K562 (cell line): ENCODE measurements around the gene PAQR6. TPM values are rescaled to one million over a fixed set of nuclear protein-coding genes. Genes with fewer than 3 reads are reported as not detected.

ENCODE experiments used
- CBX5 ChIP-seq: IDR thresholded peaks from 2 replicates; pipeline ENCODE4 v1.6.1; 2014; ENCODE audit warnings: low read depth, borderline replicate concordance
- CREM ChIP-seq: IDR thresholded peaks from 2 replicates; pipeline ENCODE4 v1.6.1; 2014; ENCODE audit warnings: antibody characterized with exemption, low read depth
- FOXA3 ChIP-seq, 2 experiments: fragments of 450-650 bp in 1 of 2; sonication (generic) in 1 of 2; formaldehyde crosslinking; IDR thresholded peaks in 1 of 2; conservative IDR thresholded peaks in 1 of 2; 2 replicates each; pipeline versions ENCODE4 v1.4.0 to v1.8.0; 2020 to 2022; ENCODE audit warnings: mild to moderate bottlenecking in 2 of 2, missing genetic modification reagents in 1 of 2
- HDAC6 ChIP-seq: IDR thresholded peaks from 2 replicates; pipeline ENCODE4 v1.6.1; 2012; ENCODE audit warnings: low read depth, mild to moderate bottlenecking, control low read depth, inconsistent platforms, low read length, moderate library complexity
- MTA3 ChIP-seq: fragments of 450-650 bp; formaldehyde crosslinking; IDR thresholded peaks from 2 replicates; pipeline ENCODE4 v1.6.1; 2017; ENCODE audit warnings: mild to moderate bottlenecking, borderline replicate concordance
- PPARD ChIP-seq: fragments of 250-450 bp; sonication (Bioruptor Pico); IDR thresholded peaks from 2 replicates; pipeline ENCODE4 v1.8.0; 2022; ENCODE audit warnings: inconsistent platforms, mild to moderate bottlenecking, moderate library complexity
- PTTG1 ChIP-seq: fragments of 450-650 bp; IDR thresholded peaks from 2 replicates; pipeline ENCODE4 v1.6.1; 2016; ENCODE audit warnings: low read depth, mild to moderate bottlenecking, missing genetic modification characterization, missing compliant biosample characterization
- SREBF2 ChIP-seq: sonication (generic); formaldehyde crosslinking; IDR thresholded peaks from 2 replicates; pipeline ENCODE4 v1.4.0; 2020; ENCODE audit warnings: mild to moderate bottlenecking, missing genetic modification reagents
- SRSF9 ChIP-seq: fragments of 200-400 bp; formaldehyde crosslinking; IDR thresholded peaks from 2 replicates; pipeline ENCODE4 v1.6.1; 2017; ENCODE audit warnings: low read depth, low read length, borderline replicate concordance
- ZC3H8 ChIP-seq: fragments of 450-650 bp; IDR thresholded peaks from 2 replicates; pipeline ENCODE4 v1.6.1; 2017
- polyA plus RNA-seq, 8 experiments: library from polyadenylated mRNA; depleted of rRNA in 4 of 8; stranded (reverse) in 5 of 8; unstranded in 3 of 8; fragments of >200 nt; fragmentation: Nextera tagmentation in 2 of 8; fragmentation: Illumina TruSeq in 1 of 8; extraction: Ambion mirVana in 2 of 8; extraction: Trizol in 1 of 8; gene quantifications; 2 replicates each; pipeline versions ENCODE4 v1.2.1 to v1.2.3, GENCODE V29; 2011 to 2014; ENCODE audit warnings: inconsistent platforms in 1 of 8, missing spikeins in 1 of 8
- total RNA-seq, 7 experiments: library from RNA; depleted of rRNA in 6 of 7; stranded (reverse); fragments of >200 nt in 6 of 7; fragmentation: Illumina TruSeq in 2 of 7; extraction: Trizol in 2 of 7; gene quantifications; 2 replicates each; pipeline versions ENCODE4 v1.2.1 to v1.2.3, GENCODE V29; 2011 to 2021; ENCODE audit warnings: low replicate concordance in 1 of 7
- TF ChIP-seq, protein P1 (sequence below), 2 experiments: fragments of 450-650 bp; IDR thresholded peaks; 2 replicates each; pipeline ENCODE4 v1.6.1; 2016; ENCODE audit warnings: mild to moderate bottlenecking in 2 of 2, borderline replicate concordance in 1 of 2, low read depth in 1 of 2, moderate library complexity in 1 of 2
- TF ChIP-seq, protein P2 (sequence below): fragments of 450-650 bp; IDR thresholded peaks from 2 replicates; pipeline ENCODE4 v1.6.1; 2017; ENCODE audit warnings: antibody characterized with exemption, mild to moderate bottlenecking
- TF ChIP-seq, protein P3 (sequence below): fragments of 450-650 bp; formaldehyde crosslinking; IDR thresholded peaks from 2 replicates; pipeline ENCODE4 v1.4.0; 2020; ENCODE audit warnings: mild to moderate bottlenecking, mixed read lengths

PAQR6 gene
- total and polyA plus RNA-seq, 9 of the 15 experiments (the other 6 are each of a cell fraction or from before 2014, with no cell fraction given) = 0.07 to 1.8 (median 0.62) TPM

DNA sequence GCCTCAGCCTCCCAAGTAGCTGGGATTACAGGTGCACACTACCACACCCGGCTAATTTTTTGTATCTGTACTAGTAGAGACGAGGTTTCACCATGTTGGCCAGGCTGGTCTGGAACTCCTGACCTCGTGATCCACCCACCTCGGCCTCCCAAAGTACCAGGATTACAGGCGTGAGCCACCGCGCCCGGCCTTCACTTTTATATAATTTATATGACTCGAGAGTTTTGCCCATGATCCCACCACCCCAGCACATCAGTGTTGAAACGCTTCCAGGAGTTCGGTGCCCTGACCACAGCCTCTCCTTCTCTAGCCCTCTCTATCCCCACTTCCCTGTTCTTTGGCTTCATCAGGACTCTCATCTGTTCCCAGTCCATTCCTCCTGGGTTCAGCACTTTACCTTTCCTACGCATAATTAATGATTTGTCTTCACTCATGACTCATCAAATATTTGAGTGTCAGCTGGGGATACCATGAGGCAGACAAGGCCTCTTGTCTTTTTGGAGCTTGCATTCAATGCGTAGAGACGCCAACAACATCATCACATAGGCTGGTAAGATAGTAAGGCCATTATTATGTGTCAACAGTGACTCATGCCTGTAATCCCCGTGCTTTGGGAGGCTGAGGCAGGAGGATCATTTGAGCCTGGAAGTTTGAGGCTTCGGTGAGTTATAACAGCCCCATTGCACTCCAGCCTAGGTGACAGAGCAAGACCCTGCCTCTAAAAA is 33.7 kb downstream of the PAQR6 start (continued):
- TF ChIP-seq MTA3 (peak; percentile 55; the same call in 1 of the 2 replicates), PTTG1 (tag) (no peak), SREBF2 (CRISPR knock-in tag) (no peak), PPARD (CRISPR knock-in tag) (no peak), CREM (peak; percentile 41; the same call in 1 of the 2 replicates), FOXA3 (CRISPR knock-in tag; conservative IDR thresholded peaks at IDR 0.05 in 1 of 2, IDR thresholded peaks at IDR 0.05 in 1 of 2) (peak in 1 of 2 experiments; percentile 83; a peak in 2 of 4 replicates), SRSF9 (no peak), CBX5 (no peak), ZC3H8 (no peak), HDAC6 (no peak)
- TF ChIP-seq, protein P1, sequence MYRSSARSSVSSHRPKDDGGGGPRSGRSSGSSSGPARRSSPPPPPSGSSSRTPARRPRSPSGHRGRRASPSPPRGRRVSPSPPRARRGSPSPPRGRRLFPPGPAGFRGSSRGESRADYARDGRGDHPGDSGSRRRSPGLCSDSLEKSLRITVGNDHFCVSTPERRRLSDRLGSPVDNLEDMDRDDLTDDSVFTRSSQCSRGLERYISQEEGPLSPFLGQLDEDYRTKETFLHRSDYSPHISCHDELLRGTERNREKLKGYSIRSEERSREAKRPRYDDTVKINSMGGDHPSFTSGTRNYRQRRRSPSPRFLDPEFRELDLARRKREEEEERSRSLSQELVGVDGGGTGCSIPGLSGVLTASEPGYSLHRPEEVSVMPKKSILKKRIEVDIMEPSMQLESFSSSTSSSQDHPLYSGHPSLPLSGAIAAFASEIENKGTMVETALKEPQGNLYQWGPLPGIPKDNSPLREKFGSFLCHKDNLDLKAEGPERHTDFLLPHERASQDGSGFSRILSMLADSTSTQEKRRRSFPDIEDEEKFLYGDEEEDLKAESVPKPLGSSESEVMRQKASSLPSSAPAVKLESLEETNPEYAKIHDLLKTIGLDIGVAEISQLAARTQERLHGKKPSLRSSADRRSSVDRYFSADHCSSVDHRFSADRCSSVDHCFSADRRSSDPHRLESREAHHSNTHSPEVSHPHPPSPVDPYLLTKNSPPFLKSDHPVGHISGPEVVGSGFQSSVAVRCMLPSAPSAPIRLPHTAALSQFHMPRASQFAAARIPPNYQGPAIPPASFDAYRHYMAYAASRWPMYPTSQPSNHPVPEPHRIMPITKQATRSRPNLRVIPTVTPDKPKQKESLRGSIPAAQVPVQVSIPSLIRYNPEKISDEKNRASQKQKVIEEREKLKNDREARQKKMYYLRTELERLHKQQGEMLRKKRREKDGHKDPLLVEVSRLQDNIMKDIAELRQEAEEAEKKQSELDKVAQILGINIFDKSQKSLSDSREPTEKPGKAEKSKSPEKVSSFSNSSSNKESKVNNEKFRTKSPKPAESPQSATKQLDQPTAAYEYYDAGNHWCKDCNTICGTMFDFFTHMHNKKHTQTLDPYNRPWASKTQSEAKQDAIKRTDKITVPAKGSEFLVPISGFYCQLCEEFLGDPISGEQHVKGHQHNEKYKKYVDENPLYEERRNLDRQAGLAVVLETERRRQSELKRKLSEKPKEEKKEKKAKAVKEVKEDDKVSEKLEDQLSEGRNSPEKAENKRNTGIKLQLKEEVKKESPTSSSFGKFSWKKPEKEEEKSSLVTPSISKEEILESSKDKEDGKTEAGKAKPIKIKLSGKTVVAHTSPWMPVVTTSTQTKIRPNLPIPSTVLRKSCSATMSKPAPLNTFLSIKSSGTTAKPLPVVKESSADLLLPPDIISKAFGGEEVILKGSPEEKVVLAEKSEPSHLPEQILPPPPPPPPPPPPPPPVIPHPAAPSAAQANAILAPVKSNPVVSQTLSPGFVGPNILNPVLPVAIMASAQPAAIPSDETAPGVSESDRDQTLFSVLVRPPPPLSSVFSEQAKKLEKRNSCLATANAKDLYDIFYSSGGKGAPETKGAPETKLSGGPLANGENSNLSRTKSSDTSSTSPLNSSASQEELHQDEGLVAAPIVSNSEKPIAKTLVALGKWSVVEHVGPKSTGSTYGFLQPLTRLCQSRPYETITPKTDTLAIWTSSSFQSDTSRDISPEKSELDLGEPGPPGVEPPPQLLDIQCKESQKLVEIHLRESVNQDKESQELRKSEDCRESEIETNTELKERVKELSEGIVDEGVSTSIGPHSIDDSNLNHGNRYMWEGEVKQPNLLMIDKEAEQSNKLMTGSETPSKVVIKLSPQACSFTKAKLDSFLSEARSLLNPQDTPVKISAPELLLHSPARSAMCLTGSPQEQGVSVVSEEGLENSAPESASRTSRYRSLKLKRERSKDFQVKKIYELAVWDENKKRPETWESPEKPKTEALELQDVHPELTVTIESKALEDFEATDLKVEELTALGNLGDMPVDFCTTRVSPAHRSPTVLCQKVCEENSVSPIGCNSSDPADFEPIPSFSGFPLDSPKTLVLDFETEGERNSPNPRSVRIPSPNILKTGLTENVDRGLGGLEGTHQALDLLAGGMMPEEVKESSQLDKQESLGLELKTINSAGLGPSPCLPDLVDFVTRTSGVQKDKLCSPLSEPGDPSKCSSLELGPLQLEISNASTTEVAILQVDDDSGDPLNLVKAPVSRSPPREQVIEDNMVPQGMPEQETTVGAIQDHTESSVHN (IDR thresholded peaks at IDR 0.05; ENCODE audit: borderline replicate concordance in 1 of 2, low read depth in 1 of 2) = 0 out of 4 replicates have a peak, but pooled peaks of 1 of the 2 experiments have one; percentile 55
- TF ChIP-seq, protein P2, sequence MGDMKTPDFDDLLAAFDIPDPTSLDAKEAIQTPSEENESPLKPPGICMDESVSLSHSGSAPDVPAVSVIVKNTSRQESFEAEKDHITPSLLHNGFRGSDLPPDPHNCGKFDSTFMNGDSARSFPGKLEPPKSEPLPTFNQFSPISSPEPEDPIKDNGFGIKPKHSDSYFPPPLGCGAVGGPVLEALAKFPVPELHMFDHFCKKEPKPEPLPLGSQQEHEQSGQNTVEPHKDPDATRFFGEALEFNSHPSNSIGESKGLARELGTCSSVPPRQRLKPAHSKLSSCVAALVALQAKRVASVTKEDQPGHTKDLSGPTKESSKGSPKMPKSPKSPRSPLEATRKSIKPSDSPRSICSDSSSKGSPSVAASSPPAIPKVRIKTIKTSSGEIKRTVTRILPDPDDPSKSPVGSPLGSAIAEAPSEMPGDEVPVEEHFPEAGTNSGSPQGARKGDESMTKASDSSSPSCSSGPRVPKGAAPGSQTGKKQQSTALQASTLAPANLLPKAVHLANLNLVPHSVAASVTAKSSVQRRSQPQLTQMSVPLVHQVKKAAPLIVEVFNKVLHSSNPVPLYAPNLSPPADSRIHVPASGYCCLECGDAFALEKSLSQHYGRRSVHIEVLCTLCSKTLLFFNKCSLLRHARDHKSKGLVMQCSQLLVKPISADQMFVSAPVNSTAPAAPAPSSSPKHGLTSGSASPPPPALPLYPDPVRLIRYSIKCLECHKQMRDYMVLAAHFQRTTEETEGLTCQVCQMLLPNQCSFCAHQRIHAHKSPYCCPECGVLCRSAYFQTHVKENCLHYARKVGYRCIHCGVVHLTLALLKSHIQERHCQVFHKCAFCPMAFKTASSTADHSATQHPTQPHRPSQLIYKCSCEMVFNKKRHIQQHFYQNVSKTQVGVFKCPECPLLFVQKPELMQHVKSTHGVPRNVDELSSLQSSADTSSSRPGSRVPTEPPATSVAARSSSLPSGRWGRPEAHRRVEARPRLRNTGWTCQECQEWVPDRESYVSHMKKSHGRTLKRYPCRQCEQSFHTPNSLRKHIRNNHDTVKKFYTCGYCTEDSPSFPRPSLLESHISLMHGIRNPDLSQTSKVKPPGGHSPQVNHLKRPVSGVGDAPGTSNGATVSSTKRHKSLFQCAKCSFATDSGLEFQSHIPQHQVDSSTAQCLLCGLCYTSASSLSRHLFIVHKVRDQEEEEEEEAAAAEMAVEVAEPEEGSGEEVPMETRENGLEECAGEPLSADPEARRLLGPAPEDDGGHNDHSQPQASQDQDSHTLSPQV = peak; percentile 82
- TF ChIP-seq, protein P3, sequence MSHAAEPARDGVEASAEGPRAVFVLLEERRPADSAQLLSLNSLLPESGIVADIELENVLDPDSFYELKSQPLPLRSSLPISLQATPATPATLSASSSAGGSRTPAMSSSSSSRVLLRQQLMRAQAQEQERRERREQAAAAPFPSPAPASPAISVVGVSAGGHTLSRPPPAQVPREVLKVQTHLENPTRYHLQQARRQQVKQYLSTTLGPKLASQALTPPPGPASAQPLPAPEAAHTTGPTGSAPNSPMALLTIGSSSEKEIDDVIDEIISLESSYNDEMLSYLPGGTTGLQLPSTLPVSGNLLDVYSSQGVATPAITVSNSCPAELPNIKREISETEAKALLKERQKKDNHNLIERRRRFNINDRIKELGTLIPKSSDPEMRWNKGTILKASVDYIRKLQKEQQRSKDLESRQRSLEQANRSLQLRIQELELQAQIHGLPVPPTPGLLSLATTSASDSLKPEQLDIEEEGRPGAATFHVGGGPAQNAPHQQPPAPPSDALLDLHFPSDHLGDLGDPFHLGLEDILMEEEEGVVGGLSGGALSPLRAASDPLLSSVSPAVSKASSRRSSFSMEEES (CRISPR knock-in tag) = peak; percentile 23; the same call in 1 of the 2 replicates
